NCI-H2029 (cell line): Measurements from ENCODE around the gene TSPEAR.
"Not testable (repeated sequence)": the region's sequence is repeated elsewhere in the genome, so short reads cannot be mapped to it uniquely, and the experiment has no call there.

Source experiments
- DNase-seq: peaks from one replicate; lab custom pipeline; 2025; lab: John Stamatoyannopoulos, UW

TSPEAR gene

DNA sequence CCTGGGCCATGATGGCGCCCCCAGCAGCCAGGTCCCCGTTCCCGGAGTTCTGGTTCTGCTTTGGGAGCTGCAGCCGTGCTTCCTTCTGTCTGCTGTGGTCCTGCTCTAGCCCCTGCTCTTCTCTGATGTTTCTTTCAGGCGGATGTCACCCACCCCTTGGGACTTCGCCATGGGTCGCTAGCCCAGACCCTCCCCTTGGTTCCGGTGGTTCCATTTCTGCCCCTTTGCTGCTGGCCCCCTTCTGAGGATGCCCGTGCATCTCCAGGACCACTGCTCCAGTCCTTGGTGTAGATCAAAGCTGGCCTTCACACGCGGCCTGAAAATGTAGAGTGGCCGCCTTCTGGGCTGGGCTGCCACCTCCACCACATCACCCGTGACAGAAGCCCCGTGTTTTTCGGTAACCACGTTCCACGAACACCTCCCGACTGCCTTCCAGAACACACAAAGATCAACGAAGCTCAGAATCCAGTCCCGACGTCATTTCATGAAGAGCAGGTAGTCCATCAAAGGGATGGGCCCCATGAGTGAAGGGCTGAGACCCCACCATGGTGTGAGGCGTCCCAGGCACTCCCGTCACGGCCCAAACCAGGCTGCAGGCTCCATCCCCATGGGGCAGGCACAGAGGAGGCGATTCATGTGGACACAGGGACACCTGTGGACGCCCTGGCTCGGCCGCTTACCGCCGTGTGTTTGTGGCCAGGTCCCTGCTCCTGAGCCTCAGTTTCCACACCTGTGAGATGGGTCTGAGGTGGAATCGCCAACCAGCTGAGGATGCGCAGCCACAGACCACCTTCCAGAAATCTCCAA is 195.8 kb downstream of the TSPEAR start:
- DNase-seq = no peak

DNA sequence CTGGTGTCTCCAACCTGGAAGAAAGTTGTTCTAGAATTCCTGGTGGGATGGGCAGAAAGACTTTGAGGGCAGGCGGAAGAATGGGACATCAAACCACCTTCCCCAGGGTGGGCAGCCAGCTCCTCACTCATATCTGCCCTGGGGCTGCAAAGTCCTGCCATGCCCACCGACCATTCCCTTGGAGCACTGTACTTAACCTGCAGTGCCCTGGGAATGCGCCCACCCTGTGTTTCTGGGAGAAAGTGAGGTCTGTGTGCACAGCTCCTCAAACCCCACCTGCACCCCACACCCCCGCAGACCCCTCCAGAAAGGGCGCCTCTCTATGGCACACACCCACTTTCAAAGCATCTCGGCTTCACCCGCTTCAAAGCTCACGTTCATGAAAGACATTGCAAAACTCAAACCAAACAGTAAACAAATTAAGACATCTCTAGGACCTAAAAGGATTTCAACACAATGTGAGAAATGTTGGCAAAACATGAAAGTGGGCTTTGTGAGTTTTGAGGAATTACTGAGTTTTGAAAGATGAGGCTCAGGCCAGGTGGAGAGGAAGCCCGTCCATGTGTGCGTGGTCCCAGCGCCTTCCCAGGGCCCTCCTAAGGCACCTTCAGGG is 196.5 kb downstream of the TSPEAR start:
- no peak for DNase-seq

DNA sequence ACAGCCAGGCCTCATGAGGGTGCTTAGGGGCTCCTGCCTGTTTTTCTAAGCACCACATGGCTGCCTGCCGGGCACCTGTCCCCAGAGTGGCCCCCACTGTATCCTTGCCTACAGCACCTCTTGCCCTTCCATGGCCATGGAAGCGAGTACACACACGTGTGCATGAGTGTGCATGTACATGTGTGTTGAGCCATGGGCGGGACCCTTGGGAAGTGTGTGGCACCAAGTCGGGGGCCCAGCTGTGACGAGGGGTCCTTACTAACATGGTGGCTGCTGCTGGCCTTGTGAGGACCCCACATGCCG is 197.2 kb downstream of the TSPEAR start:
- no peak for DNase-seq

DNA sequence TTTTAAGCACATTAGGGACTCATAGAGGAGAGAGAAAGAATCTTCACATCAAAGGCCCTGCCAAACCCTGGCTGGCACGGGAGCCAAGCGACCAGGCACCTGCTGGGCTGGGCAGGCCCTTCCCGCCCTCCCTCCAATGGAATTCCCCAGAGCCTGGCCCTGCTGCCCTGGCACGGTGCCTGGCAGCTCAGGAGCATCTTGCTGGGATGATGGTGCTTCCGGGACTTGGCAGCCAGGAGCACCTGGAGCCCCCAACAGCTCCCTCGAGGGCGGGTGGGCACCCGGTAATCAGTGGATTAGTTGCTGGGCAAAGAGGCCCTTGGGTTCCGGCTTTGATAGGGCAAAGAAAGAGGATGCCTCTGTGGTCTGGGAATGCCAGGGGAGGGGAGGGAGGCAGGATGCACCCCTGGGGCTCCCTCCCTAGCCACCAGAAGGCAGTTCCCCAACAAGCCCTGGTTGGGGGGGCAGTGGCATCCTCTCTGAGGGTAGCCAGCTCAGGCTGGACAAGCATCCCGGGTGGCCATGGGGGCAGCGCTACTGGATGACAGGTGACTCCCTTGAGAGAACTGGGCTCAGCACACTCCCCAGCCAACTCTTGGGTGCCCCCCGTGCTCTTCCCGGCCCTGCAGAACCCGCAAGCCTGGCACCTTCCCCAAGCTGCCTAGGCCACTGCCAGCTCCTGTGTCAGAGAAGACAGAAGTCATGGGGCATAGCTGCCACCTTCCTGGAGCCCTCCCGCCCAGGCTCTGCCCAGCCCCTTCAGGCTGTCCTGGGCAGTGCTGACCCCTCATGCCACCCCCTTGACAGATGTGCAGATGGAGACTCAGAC is 197.8 kb downstream of the TSPEAR start:
- peak; percentile 89 for DNase-seq

DNA sequence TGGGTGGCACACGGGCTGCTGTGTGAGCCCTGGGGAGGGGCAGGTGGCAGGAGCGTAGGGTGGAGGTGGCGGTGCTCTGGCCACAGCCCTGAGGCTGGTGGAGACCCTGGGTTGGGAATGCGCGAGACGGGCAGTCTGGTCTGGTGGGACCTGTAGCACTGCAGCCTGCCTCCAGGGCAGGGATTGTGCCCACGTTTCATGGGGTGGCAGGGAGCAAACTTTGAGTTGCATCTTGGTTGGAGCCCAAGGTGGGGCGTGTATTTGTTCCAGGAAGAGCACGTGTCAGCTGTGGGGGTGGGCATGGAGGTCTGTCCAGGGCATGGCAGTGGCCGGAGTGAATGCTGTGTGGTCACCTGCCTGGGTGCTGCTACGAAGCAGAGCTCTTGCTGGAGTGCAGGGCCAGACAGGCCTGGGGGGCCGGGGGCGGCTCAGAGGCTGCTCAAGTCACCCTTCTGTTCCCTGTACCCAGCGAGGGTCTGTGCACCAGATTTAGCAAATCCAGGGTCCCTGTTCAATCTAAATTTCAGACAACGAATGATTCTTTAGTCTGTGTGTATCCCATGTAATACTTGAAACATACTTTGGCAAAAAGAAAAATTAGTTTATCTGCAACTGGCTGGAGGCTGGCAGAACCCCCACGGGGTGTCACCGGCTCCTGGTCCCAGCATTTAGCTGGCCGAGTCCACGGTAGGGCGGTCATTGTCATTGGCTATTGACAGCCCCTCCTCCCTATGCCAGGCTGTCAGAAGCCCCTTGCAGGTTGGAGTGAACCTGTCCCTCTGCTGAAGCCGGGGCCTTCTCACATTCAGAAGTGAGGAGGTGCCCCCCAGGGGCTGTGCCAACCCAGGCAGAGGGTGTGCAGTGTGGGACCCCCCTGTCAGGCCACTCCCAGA is 198.6 kb downstream of the TSPEAR start:
- DNase-seq = no peak

DNA sequence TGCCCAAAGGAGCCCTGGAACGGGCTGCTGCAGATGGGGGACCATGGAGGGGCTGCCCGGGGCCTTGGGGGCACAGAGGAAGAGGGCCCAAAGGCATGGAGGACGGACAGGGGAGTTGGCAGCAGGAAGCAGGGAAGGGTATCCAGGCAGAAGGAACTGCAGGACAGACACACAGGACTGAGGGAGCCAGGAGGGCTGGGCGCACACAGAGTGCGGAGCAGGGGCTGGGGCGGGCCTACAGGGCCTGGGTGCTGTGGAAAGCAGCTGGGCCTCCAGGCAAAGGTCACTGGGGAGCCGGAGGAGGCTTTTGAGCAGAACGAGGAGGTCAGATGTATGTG is 199.5 kb downstream of the TSPEAR start:
- no peak for DNase-seq

DNA sequence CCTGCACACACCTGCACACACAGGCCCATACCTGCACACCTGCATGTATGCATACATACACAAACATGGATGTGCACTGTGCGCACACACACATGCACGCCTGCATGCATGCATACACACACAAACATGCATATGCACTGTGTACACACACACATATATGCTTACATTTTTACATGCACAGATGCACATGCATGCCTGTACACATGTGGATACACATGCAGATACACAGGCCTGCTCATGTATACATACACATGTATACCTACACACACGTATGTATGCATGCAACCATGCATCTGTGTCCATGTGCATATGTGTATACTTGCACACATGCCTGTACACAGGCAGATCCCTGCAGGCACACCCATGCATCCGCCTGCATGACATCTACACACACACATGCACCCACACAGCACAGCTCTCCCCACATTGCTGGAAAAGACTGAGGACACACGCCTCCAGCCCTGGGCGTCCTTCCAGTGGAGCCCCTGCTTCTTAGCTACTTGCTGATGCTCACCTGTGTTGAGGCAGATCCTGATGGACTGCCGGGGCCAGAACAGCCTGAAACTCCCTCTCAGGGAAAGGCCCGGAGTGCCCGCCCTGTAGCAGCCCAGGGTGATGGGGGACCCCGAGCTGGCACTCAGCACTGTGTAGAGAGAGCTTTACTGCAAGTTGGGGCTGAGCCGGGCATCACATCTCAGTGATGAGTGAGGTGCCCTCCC is 200.0 kb downstream of the TSPEAR start:
- DNase-seq = no peak

DNA sequence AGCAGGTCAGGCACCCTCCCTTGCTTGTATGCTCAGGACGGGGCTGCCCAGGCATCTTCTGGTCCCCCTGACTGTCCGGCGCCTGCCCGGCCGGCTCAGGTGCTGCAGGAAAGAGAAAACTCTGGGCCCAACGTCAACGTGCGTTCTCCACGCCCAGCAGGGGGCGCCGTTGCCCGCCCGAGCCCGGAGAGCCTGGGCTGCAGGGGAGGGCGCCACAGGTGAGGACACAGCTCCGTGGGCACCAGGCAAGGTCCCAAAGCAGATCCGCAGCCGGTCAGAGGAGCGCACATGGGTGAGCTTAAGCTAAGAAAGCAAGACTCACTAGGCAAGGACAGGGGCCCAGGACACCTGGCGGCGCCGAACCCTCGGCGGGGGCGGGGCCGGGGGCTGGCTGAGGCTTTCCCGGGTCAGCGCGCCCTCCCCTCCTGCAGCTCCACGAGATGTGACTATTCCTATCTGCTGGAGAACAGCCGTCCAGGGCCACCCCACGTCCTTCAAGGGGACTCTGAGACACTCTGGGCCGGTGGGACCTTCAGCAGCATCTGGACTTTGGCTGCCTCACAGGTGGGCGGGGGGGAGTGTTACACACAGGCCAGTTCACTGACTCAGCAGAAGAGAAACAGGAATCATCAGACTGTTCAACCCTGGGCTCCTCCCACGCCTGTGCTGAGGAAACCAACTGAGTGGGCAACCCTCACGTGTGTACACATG is 200.7 kb downstream of the TSPEAR start:
- DNase-seq = peak; percentile 18

DNA sequence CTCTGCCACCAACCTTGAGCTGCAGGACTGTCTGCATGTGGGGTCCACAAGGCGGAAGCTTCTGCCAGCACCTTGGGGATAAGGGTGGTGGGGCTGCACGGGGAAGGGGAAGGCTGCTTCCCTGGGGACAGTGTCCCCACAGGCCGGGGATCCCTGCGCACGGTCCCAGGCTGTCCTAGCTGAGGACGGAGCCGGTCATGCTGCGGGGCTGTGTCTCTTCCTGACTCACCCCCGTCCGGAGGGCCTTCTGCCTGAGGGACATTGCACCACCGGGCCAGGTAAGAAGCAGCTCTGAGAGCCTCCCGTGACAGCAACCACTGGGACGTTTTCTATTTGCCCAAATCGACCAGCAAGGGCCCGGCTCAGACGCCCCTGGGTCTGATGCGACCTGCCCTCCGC is 201.3 kb downstream of the TSPEAR start:
- no peak for DNase-seq

DNA sequence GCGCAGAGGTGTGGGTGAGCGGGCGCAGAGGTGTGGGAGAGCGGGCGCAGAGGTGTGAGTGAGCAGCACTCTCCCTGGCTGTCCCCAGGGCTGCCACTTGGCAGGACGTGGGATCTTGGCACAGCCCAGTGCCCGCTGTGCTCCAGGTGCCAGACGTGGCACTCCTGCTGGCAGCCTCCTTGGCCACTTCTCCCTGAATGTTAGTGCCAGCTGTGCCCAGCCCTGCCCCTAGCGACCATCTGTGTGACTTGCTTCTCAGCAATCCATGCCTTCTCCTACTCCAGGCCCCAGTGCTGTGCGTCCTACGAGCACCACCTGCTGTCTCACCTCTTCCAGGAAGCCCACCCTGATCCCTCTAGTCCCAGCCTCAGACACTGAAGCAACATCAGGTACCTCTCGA is 201.8 kb downstream of the TSPEAR start:
- DNase-seq = peak; percentile 96

DNA sequence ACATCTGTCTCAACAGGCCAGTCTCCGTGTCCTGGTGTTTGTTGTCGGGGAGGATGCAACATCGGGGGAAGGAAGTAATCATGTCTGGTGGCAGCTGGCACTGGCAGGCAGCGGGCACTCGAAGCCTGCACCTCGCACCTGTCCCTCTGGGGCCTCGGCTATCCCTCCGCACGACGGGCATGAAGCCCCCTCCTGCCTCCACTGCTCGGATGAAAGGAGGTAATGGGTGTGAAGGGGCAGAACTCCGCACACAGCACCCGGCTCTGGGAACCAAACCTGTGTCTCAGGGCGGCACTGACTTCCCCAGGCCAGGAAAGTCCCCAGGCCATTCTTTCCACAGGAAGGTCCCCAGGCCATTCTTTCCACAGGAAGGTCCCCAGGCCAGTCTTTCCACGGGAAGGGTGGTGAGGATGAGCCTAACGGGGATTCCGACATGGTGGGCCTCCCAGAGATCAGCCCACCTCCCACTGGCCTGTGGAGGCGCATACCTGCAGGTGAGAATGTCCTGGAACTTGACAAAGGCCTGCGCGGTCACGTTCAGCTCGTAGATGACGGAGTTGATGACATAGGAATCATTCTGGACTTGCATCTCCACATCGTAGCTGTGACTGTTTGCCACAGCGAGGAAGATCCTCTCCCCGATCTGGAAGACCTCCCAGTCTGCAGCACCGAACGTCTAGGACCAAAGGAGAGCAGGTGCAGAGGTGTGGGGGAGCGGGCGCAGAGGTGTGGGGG is 202.5 kb downstream of the TSPEAR start:
- DNase-seq = no peak

DNA sequence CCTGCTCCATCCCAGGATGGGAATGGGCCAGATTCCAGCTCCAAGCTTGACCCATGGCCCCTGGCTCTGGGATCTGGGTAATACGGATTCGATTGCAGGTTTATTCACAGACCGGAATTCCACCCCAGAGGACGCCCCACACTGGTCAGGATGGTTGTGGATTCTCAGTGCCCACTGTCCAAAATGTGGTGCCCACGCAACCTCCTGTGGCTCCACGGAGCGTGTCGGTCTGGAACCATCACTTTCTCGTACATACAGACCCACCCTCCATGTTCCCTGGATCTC is 203.0 kb downstream of the TSPEAR start:
- no peak for DNase-seq

DNA sequence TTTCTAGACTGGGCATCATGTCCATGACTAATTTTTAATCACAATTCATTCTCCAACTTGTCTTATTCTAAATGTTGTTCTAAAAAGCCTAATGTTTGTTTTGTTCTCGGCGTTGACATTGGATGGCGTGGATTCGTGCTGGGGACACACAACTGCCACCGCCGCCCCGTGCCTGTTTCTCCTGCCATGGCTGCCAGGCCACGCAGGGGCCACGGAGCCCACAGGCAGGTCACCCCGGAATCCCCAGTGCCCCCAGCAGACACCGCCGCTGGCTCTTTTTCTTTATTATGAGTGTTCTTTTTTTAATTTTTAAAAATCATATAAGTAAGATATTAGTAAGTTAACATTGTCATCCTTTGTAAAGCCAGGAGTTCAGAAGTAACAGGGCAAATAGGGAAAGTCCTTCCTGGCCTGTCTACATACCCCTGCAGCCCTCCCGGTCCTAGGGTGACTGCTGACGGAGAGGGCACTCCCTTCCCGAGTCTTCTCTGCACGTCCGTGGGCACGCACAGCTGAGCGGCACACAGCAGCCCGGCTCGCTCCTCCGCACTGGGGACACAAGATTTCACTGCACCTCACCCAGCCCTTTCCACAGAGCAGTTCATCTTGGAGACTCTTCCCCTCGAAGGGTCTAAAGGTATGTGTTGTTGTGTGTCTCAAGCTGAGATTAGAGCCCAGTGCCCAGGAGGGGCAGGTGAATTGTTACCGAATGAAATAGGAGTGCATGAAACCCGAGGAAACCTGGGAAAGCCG is 203.5 kb downstream of the TSPEAR start:
- DNase-seq = no peak

DNA sequence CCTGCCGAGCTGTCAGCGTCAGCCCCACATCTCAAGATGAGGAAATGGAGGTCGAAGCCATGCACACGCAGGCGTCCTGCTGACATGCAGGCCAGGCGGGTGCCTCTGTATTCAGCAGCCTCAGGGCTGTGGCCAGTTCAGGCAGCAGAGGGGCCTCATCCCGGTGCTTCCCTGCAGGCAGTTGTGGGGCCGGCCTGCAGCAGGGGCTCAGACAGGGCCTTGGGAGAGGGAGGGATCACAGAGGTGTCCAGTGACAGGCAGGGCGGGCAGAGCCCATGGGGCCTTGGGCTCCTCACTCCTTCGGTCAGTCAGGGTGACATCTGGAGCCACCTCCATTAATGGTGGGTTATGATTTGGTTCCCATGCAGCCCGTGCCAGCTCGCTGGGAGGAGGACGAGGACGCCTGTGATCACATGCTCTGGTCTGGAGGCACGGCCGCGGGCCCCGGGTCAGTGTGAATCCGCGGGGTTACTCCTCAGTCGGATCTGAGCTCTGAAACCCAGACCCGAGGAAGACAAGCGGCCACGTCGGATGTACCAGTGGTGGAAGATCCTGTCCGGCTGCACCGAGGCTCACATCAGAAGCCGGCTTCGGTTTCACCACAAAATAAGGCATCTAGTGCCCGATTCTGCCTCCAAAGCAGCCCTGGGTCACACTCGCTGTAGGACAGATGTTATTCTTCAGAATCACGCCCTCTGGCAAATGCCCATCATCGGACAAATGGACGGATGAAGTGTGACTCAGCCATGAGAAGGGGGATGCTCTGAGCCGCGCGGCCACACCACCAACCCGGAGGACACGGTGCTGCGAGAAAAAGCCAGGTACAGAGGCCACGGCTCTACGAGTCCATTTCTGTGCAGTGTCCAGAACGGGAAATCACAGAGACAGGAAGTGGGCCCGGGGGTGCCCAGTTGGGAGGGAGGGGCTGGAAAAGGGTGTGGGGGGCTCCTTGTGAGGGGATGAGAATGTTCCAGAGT is 204.8 kb downstream of the TSPEAR start:
- DNase-seq = no peak

DNA sequence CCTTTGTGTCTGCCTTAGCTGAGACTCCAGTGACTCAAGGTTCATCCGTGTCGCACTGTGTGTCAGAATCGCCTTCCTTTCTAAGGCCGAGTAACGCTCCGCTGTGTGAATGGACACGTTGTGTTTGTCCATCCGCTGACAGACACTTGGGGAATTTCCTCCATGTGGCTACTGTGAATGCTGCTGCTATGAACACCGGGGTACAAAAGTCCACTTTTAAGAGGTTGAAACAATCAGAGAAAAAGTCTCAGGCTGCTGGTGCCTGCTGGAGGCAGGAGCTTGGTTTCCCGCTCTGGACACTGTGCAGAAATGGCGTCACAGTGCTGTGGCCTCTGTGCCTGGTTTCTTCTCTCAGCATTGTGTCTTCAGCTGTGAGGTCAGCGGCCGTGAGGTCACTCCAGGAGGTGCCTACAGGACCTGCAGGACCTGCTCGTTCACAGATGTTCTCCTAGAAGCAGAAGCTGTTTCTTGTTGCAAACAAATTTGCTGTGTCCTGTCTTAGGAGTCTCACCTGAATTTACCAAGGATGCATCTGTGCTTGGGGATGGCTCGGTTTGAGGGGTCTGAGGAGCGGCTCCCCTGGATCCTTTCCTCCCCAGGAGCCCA is 205.6 kb downstream of the TSPEAR start:
- DNase-seq = no peak

DNA sequence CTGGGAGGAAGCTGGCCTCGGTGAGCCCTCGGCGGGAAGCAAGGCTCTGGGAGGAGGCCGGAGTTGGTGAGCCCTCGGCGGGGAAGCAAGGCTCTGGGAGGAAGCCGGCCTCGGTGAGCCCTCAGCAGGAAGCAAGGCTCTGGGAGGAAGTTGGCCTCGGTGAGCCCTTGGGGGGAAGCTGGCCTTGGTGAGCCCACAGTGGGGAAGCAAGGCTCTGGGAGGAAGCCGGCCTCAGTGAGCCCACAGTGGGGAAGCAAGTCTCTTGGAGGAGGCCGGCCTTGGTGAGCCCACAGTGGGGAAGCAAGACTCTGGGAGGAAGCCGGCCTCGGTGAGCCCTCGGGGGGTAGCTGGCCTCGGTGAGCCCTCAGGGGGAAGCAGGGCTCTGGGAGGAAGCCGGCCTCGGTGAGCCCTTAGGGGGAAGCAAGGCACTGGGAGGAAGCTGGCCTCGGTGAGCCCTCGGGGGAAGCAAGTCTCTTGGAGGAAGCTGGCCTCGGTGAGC is 207.4 kb downstream of the TSPEAR start:
- no peak for DNase-seq

DNA sequence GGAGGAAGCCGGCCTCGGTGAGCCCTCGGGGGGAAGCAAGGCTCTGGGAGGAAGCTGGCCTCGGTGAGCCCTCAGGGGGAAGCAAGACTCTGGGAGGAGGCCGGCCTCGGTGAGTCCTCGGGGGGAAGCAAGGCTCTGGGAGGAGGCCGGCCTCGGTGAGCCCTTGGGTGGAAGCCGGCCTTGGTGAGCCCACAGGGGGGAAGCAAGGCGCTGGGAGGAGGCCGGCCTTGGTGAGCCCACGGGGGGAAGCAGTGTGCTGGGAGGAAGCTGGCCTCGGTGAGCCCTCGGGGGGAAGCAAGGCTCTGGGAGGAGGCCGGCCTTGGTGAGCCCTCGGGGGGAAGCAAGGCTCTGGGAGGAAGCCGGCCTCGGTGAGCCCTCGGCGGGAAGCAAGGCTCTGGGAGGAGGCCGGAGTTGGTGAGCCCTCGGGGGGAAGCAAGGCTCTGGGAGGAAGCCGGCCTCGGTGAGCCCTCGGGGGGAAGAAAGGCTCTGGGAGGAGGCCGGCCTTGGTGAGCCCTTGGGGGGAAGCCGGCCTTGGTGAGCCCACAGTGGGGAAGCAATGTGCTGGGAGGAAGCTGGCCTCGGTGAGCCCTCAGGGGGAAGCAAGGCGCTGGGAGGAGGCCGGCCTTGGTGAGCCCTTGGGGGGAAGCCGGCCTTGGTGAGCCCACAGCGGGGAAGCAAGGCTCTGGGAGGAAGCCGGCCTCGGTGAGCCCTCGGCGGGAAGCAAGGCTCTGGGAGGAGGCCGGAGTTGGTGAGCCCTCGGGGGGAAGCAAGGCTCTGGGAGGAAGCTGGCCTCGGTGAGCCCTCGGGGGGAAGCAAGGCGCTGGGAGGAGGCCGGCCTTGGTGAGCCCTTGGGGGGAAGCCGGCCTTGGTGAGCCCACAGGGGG is 208.1 kb downstream of the TSPEAR start:
- DNase-seq = not testable (repeated sequence)
